SU-DHL-6 (cell line): Measurements from ENCODE around the gene EGLN1.

ENCODE experiments used
- CTCF ChIP-seq: fragments of 200-600 bp; sonication (generic); IDR thresholded peaks from one replicate; pipeline ENCODE4 v1.5.1; 2017; ENCODE audit warnings: antibody characterized with exemption, mild to moderate bottlenecking, low read length, moderate library complexity; ENCODE audit not compliant: insufficient read depth, poor library complexity, severe bottlenecking
- EZH2phosphoT487 ChIP-seq: fragments of 200-600 bp; sonication (generic), shearing (Covaris generic); conservative IDR thresholded peaks from 2 replicates; pipeline ENCODE4 v1.6.1; 2018; ENCODE audit warnings: mild to moderate bottlenecking, antibody characterized with exemption, low read length, moderate library complexity, mixed read lengths

GRCh38 chr1:231395998-231396390 is 26.1 kb downstream of the EGLN1 start:
- TF ChIP-seq CTCF (no peak), EZH2phosphoT487 (no peak)
